Adrenal gland (tissue), 5 donors: ENCODE data around the gene RNF144B.

Experiments
- POLR2A ChIP-seq, 2 donors: fragments of 450-650 bp; IDR thresholded peaks; one replicate each; pipeline ENCODE4 v1.6.1; 2017; ENCODE audit warnings: antibody characterized with exemption in 2 of 2, mild to moderate bottlenecking in 2 of 2, moderate library complexity in 1 of 2
- TF ChIP-seq, protein P1 (sequence below), 6 experiments: fragments of 450-650 bp in 4 of 6; fragments of 200-600 bp in 2 of 6; sonication (generic) in 1 of 6; IDR thresholded peaks; 1 replicate in 5 of 6; 2 replicates in 1 of 6; pipeline versions ENCODE4 v1.5.1 to v1.8.0; 2016 to 2021; ENCODE audit warnings: antibody characterized with exemption in 6 of 6, mild to moderate bottlenecking in 2 of 6, moderate library complexity in 1 of 6
- donor health status: DM: no; HTN: no; CAD: no.

DNA sequence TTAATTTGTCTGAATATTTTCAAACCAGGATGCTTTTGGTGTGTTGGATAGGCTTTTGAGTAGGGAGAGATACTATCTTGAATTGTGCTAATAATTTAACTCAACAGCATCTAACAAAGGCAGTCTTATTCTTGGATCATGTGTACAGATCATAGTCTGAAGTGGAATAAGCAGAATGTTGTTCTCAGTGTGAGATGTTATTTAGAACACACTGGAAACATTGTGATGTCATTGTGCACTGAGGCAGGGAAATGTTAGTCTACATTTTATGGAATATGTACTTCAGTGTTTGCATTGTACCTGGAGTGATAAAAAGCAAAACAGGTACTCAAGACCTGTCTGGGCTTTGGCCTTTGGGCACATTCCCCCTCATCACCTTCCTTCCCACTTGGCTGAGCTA is 35.0 kb downstream of the RNF144B start:
- TF ChIP-seq, protein P1, sequence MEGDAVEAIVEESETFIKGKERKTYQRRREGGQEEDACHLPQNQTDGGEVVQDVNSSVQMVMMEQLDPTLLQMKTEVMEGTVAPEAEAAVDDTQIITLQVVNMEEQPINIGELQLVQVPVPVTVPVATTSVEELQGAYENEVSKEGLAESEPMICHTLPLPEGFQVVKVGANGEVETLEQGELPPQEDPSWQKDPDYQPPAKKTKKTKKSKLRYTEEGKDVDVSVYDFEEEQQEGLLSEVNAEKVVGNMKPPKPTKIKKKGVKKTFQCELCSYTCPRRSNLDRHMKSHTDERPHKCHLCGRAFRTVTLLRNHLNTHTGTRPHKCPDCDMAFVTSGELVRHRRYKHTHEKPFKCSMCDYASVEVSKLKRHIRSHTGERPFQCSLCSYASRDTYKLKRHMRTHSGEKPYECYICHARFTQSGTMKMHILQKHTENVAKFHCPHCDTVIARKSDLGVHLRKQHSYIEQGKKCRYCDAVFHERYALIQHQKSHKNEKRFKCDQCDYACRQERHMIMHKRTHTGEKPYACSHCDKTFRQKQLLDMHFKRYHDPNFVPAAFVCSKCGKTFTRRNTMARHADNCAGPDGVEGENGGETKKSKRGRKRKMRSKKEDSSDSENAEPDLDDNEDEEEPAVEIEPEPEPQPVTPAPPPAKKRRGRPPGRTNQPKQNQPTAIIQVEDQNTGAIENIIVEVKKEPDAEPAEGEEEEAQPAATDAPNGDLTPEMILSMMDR (IDR thresholded peaks at IDR 0.05): no peak
- TF ChIP-seq POLR2A (IDR thresholded peaks at IDR 0.05): no peak
